ENCODE results near the gene PACSIN3. TPM values are rescaled to one million over a fixed set of nuclear protein-coding genes. Genes with fewer than 3 reads are reported as not detected.

The PACSIN3 gene
- total and polyA plus RNA-seq, 2 of the 13 experiments (the other 11 are each of a cell fraction or from before 2014, with no cell fraction given) = 47.9 to 93.3 TPM

- no peak for TF ChIP-seq USF2 (IDR thresholded peaks at IDR 0.05; ENCODE audit: low read depth, low read length)
- TF ChIP-seq USF2 (CRISPR knock-in tag; IDR thresholded peaks at IDR 0.05; ENCODE audit: borderline replicate concordance) = no peak
- TF ChIP-seq, protein P1, sequence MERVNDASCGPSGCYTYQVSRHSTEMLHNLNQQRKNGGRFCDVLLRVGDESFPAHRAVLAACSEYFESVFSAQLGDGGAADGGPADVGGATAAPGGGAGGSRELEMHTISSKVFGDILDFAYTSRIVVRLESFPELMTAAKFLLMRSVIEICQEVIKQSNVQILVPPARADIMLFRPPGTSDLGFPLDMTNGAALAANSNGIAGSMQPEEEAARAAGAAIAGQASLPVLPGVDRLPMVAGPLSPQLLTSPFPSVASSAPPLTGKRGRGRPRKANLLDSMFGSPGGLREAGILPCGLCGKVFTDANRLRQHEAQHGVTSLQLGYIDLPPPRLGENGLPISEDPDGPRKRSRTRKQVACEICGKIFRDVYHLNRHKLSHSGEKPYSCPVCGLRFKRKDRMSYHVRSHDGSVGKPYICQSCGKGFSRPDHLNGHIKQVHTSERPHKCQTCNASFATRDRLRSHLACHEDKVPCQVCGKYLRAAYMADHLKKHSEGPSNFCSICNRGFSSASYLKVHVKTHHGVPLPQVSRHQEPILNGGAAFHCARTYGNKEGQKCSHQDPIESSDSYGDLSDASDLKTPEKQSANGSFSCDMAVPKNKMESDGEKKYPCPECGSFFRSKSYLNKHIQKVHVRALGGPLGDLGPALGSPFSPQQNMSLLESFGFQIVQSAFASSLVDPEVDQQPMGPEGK (CRISPR knock-in tag; IDR thresholded peaks at IDR 0.05) = peak; percentile 59; the same call in 1 of the 2 replicates
- TF ChIP-seq KDM5A (IDR thresholded peaks at IDR 0.05; ENCODE audit: borderline replicate concordance, low read length) = peak; percentile 95
- TF ChIP-seq ZSCAN25 (CRISPR knock-in tag; IDR thresholded peaks at IDR 0.05) = no peak
- TF ChIP-seq NR2F6 (IDR thresholded peaks at IDR 0.05) = no peak
- TF ChIP-seq NR2F6 (CRISPR knock-in tag; IDR thresholded peaks at IDR 0.05) = no peak
- TF ChIP-seq KDM5B (CRISPR knock-in tag; IDR thresholded peaks at IDR 0.05; ENCODE audit: borderline replicate concordance) = peak; percentile 52; the same call in 1 of the 2 replicates
- no peak for TF ChIP-seq ZNF770 (CRISPR knock-in tag; IDR thresholded peaks at IDR 0.05)
- peak; percentile 92 for TF ChIP-seq KMT2A (CRISPR knock-in tag; IDR thresholded peaks at IDR 0.05)
- no peak; the same call in 1 of the 2 replicates for TF ChIP-seq ZIK1 (CRISPR knock-in tag; IDR thresholded peaks at IDR 0.05; ENCODE audit: borderline replicate concordance, low read depth)
- no peak for TF ChIP-seq ZNF329 (CRISPR knock-in tag; IDR thresholded peaks at IDR 0.05; ENCODE audit: low read depth)
- TF ChIP-seq HES4 (CRISPR knock-in tag; IDR thresholded peaks at IDR 0.05; ENCODE audit: borderline replicate concordance) = no peak
- no peak for TF ChIP-seq ETV6 (CRISPR knock-in tag; conservative IDR thresholded peaks at IDR 0.05)
- TF ChIP-seq BORCS8-MEF2B (CRISPR knock-in tag; IDR thresholded peaks at IDR 0.05) = no peak
- TF ChIP-seq HOXA9 (CRISPR knock-in tag; IDR thresholded peaks at IDR 0.05; ENCODE audit: borderline replicate concordance) = no peak
- no peak for TF ChIP-seq ZNF354B (CRISPR knock-in tag; IDR thresholded peaks at IDR 0.05)
- no peak for TF ChIP-seq AFF4 (CRISPR knock-in tag; IDR thresholded peaks at IDR 0.05)
- TF ChIP-seq IKZF4 (CRISPR knock-in tag; IDR thresholded peaks at IDR 0.05; ENCODE audit: borderline replicate concordance, low read depth, not compliant biosample characterization) = no peak
Measured at GRCh38 chr11:47176328-47177228, 9.7 kb downstream of the PACSIN3 start, which contains the start of gene ARFGAP2 (continued).
